ENCODE measurements around the gene TLR3.

DNA sequence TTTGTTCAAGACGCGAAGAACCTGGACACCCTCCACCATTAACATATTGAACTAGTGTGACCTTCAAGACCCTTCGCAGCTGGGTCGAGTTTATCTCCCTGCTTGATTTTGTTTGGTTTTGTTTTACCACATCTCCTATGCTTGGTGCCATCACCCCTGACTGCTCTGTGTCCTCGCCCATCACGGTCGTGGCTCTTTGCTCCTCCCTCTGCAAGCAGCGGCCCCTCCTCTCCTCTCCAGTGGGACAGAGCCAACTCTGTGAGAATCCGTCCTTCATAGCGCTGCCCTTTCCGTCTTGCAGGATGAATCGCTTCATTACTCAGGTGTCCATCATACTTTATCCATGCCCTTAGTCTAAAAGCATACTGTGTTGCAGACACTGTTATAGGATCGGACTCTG is 26.4 kb downstream of the TLR3 start:
- no peak for TF ChIP-seq POLR2A (IDR thresholded peaks at IDR 0.05)
- TF ChIP-seq, protein P1, sequence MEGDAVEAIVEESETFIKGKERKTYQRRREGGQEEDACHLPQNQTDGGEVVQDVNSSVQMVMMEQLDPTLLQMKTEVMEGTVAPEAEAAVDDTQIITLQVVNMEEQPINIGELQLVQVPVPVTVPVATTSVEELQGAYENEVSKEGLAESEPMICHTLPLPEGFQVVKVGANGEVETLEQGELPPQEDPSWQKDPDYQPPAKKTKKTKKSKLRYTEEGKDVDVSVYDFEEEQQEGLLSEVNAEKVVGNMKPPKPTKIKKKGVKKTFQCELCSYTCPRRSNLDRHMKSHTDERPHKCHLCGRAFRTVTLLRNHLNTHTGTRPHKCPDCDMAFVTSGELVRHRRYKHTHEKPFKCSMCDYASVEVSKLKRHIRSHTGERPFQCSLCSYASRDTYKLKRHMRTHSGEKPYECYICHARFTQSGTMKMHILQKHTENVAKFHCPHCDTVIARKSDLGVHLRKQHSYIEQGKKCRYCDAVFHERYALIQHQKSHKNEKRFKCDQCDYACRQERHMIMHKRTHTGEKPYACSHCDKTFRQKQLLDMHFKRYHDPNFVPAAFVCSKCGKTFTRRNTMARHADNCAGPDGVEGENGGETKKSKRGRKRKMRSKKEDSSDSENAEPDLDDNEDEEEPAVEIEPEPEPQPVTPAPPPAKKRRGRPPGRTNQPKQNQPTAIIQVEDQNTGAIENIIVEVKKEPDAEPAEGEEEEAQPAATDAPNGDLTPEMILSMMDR (IDR thresholded peaks at IDR 0.05) = no peak
